Nephron (organoid): ENCODE data around the gene NOLC1.
"Not testable (repeated sequence)": the region's sequence is repeated elsewhere in the genome, so short reads cannot be mapped to it uniquely, and the experiment has no call there.

Source experiments
- H3K27ac Mint-ChIP-seq, 3 experiments: 2 replicates each; pipeline ENCODE4 v1.8.0; 2020; ENCODE audit warnings: mixed read lengths in 3 of 3, mild to moderate bottlenecking in 2 of 3, moderate library complexity in 1 of 3
- H3K27me3 Mint-ChIP-seq: 2 replicates; pipeline ENCODE4 v1.8.0; 2021; ENCODE audit warnings: low read depth, mild to moderate bottlenecking, moderate library complexity, mixed read lengths
- H3K36me3 Mint-ChIP-seq: 2 replicates; pipeline ENCODE4 v1.8.0; 2020; ENCODE audit warnings: low read depth, mixed read lengths
- H3K4me1 Mint-ChIP-seq: 2 replicates; pipeline ENCODE4 v1.8.0; 2020; ENCODE audit warnings: mixed read lengths
- H3K4me3 Mint-ChIP-seq, 3 experiments: 2 replicates each; pipeline ENCODE4 v1.8.0; 2020; ENCODE audit warnings: mild to moderate bottlenecking in 3 of 3, mixed read lengths in 3 of 3, moderate library complexity in 2 of 3
- H3K9me3 Mint-ChIP-seq: 2 replicates; pipeline ENCODE4 v1.8.0; 2020; ENCODE audit warnings: mixed read lengths
- CTCF ChIP-seq, 3 experiments: fragments of 200-600 bp; sonication (generic); IDR thresholded peaks; one replicate each; pipeline ENCODE4 v1.5.0; 2021; ENCODE audit warnings: antibody characterized with exemption in 3 of 3; ENCODE audit not compliant: unreplicated experiment in 3 of 3

The NOLC1 gene

DNA sequence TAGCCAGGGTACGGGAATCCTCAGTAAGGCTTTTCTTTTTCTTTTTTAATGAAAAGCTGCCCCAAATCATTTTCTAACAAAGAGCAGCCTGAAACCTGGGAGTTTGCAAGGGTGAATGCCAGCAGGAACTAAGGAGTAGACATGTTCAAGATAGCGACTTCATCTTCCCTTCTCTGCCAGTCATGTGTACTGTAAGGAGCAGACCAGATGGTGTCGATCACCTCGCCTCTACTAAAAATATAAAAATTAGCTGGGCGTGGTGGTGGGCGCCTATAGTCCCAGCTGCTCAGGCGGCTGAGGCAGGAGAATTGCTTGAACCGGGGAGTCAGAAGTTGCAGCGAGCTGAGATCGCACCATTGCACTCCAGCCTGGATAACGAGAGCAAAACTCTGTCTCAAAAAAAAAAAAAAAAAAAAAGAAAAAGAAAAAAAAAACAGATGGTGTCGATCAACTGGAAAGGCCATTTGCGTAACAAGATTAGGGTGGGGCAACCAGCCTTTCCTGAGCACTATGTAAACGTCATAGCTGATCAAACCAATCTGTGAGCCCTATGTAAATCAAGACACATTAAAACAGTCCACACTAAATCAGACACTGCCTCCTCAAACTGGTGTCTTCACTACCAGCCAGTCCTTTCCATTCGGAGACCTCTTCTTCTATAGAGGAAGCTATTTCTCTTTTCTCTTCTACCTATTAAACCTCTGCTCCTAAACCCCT, 33.8 kb downstream of the NOLC1 start:
- H3K36me3 Mint-ChIP-seq: no peaks in the 10 kb centered on the region
- no peak overlapping the region for H3K4me3 Mint-ChIP-seq
- TF ChIP-seq CTCF (IDR thresholded peaks at IDR 0.05; ENCODE audit: unreplicated experiment in 3 of 3): no peak
- H3K9me3 Mint-ChIP-seq: peaks cover 23% of the 10 kb centered on the region
- no peaks in the 10 kb centered on the region for H3K4me1 Mint-ChIP-seq
- H3K27me3 Mint-ChIP-seq: peaks cover 9% of the 10 kb centered on the region
- H3K27ac Mint-ChIP-seq: no peak overlapping the region

DNA sequence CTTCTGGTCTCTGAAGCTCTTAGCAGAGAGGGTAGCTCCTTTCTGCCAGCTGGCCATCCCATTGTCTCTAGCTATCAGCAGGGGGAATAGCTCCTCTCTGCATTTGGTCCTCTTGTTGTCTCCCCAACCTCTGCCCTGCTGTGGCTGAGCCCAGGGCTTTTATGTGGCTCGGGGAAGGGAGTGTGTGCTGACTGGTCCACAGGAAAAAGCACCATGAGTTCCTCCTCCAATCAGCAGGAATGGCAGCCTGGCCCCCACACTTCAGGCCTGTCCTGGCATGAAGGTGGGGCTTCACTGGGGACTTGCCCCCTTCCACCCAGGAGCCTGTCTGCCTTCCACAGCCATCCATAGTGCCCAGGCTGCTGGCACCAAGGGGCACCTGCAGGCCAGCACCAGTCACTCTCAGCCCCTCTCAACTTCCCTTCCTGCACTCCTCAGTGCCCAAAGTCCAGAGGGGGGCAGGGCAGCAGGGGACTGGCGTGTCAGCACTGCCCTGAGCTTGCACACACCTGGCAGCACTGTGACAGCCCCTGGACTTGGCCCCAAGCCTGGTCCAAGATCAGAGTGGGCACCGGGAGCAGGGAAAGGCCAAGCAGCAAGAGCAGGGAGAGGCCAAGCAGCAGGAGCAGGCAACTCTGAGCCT, 36.2 kb downstream of the NOLC1 start:
- Mint-ChIP-seq H3K4me3 (no peak overlapping the region), H3K36me3 (no peaks in the 10 kb centered on the region), H3K27me3 (peaks cover 19% of the 10 kb centered on the region), H3K4me1 (no peaks in the 10 kb centered on the region), H3K9me3 (peaks cover 35% of the 10 kb centered on the region), H3K27ac (no peak overlapping the region)
- TF ChIP-seq CTCF (IDR thresholded peaks at IDR 0.05; ENCODE audit: unreplicated experiment in 3 of 3): no peak

DNA sequence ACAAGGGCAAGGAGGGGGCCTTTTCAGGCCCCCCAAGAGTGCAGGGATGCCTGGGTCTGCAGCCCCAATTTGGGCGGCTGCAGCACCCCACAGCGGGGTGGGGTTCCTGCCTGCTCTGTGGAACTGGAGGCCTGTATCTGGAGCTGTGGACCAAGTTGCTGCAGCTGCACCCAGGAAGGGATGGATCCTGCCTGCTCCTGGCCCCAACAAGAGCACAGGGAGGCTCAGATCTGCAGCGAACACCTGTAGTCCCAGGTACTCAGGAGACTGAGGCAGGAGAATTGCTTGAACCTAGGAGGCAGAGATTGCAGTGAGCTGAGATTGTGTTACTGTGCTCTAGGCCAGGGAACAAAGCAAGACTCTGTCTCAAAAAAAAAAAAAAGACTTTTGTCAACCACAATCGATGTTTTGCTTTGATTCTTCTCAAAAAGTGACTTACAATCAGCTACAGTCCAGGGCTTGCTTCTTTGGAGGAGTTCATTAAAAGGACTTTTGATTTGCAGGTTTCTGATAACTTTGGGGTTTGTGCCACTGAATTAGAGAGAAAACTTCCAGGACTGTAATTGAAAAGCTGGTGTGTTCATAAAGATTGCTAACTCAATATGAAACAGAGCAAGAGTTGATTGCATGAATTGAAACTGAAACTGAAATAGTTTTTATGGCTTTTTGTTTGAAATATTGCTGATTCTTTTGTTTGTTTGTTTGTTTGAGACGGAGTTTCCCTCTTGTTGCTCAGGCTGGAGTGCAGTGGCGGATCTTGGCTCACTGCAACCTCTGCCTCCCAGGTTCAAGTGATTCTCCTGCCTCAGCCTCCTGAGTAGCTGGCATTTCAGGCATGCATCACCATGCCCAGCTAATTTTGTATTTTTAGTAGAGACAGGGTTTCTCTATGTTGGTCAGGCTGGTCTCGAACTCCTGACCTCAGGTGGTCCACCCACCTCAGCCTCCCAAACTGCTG, 37.0 kb downstream of the NOLC1 start:
- peaks cover 23% of the 10 kb centered on the region for H3K27me3 Mint-ChIP-seq
- not testable (repeated sequence) for H3K4me3 Mint-ChIP-seq, H3K4me1 Mint-ChIP-seq, H3K36me3 Mint-ChIP-seq, H3K27ac Mint-ChIP-seq
- peaks cover 32% of the 10 kb centered on the region for H3K9me3 Mint-ChIP-seq

DNA sequence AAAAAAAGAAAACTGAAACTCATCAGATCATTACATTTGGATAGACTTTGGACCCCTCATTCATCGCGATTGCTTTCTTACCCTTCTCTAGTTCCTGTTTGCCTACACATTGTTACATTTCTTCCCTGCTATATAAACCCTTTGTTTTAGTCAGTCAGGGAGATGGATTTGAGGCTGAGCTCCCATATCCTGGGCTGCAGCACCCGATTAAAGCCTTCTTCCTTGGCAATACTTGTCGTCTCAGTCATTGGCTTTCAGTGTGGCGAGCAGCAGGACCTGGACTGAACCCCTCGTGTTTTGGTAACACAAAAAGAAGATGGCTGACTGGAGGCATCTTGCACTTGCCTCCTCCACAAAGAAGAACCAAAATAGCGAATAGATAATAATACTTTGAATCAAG, 39.8 kb downstream of the NOLC1 start:
- H3K4me1 Mint-ChIP-seq: peaks cover 3% of the 10 kb centered on the region
- peaks cover 31% of the 10 kb centered on the region for H3K27me3 Mint-ChIP-seq
- peaks cover 20% of the 10 kb centered on the region for H3K9me3 Mint-ChIP-seq
- no peak overlapping the region for H3K4me3 Mint-ChIP-seq
- no peak for TF ChIP-seq CTCF (IDR thresholded peaks at IDR 0.05; ENCODE audit: unreplicated experiment in 3 of 3)
- no peak overlapping the region for H3K27ac Mint-ChIP-seq
- H3K36me3 Mint-ChIP-seq: no peaks in the 10 kb centered on the region

DNA sequence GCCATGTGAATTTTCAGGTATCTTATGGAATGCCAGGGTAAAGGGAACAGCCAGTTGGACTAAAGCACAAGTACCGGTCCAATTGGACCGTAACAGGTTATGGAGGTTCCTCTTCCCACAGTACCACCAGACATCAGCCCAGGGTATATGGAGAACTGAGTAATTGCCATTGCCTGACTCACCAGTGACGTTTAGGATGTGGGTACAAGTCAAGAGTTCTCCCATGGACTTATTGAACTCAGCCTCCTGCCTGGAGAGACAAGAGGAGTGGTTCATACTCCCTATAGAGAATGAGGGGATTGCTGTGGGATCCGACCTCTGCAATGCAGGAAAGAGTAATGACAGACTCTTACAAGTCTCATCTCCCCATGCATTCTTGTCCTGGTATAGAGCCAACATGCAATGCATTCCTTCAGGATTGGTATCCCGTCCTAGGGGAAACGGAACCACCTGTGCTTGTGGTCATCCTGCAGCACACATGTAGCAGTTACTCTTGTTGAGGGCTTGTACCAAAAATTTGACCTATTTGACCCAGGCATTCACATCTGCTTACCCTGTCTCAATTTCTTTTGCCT, 43.2 kb downstream of the NOLC1 start:
- Mint-ChIP-seq H3K4me3 (no peak overlapping the region), H3K36me3 (no peaks in the 10 kb centered on the region)

More for the DNA sequence above, 43.2 kb downstream of the NOLC1 start:
- TF ChIP-seq CTCF (IDR thresholded peaks at IDR 0.05; ENCODE audit: unreplicated experiment in 3 of 3): no peak
- Mint-ChIP-seq H3K27me3 (peaks cover 30% of the 10 kb centered on the region), H3K9me3 (peaks cover 24% of the 10 kb centered on the region), H3K4me1 (peaks cover 5% of the 10 kb centered on the region), H3K27ac (no peak overlapping the region)
